Activated B cell treated with CpG ODN at 0.5 μM for 24 hours (primary cell): ENCODE measurements around the gene CRACR2A. TPM values are rescaled to one million over a fixed set of nuclear protein-coding genes. Genes with fewer than 3 reads are reported as not detected.

ENCODE experiments used
- ATAC-seq: fragments of 200-7000 bp; cut with Tn5 transposase; one replicate; pipeline ENCODE4 v1.10.0; 2021; ENCODE audit warnings: low read depth, mild to moderate bottlenecking, moderate library complexity
- CTCF ChIA-PET: fragments of 350-600 bp; sonication (Branson Sonifier 250); formaldehyde crosslinking; loops from one replicate; lab custom pipeline; 2021; ENCODE audit warnings: antibody characterized with exemption; lab: Charles Lee
- POLR2A ChIA-PET: fragments of 350-600 bp; sonication (Branson Sonifier 250); formaldehyde crosslinking; loops from one replicate; lab custom pipeline; 2021; ENCODE audit warnings: antibody characterized with exemption; lab: Charles Lee
- DNase-seq: peaks from one replicate; pipeline ENCODE4 v3.0.0; 2022
- H3K27ac Mint-ChIP-seq: one replicate; pipeline ENCODE4 v1.8.0; 2020; ENCODE audit warnings: mixed read lengths
- H3K27me3 Mint-ChIP-seq: one replicate; pipeline ENCODE4 v1.8.0; 2021; ENCODE audit warnings: mixed read lengths
- H3K36me3 Mint-ChIP-seq: one replicate; pipeline ENCODE4 v1.8.0; 2021; ENCODE audit warnings: low read depth, mixed read lengths
- H3K4me1 Mint-ChIP-seq: one replicate; pipeline ENCODE4 v1.8.0; 2021; ENCODE audit warnings: mixed read lengths
- H3K4me3 Mint-ChIP-seq: one replicate; pipeline ENCODE4 v1.8.0; 2020; ENCODE audit warnings: mild to moderate bottlenecking, mixed read lengths
- H3K9me3 Mint-ChIP-seq: one replicate; pipeline ENCODE4 v1.8.0; 2020; ENCODE audit warnings: mixed read lengths
- intact Hi-C: fragments of 100-400 bp; cut with micrococcal nuclease; formaldehyde crosslinking; loops from one replicate; pipeline ENCODE4 v1.15.1; 2024
- total RNA-seq: library from RNA; stranded (reverse); gene quantifications from 2 replicates; pipeline ENCODE4 v1.2.3, GENCODE V29; 2022
- TF ChIP-seq, protein P1 (sequence below): fragments of 200-600 bp; IDR thresholded peaks from one replicate; pipeline ENCODE4 v1.8.0; 2022; ENCODE audit warnings: antibody characterized with exemption, mild to moderate bottlenecking

Gene CRACR2A
- total RNA-seq, 1 donor from 2014 or later, result 25.8 TPM

DNA sequence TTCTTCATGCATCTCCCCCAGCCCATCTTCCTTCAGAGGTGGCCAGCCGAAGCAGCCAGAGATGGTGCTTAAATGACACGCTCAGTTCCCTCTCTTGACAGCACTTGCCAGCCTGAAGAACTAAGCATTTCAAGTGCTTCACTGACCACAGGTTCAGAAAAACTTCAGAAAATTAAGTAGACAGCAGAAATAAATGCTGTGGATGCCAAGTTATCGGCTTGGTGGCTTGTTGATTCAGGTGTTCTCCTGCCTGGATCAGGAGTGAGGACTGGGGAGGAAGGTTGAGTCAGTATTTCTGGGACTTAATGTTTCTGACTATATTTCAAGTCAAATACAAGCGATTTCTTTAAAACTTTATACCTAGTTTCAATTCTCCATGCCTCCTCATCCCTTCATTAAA is 58.2 kb downstream of the CRACR2A start:
- Mint-ChIP-seq H3K4me3 (no peak overlapping the region), H3K27me3 (no peaks in the 10 kb centered on the region), H3K36me3 (peaks cover 68% of the 10 kb centered on the region), H3K27ac (no peak overlapping the region), H3K4me1 (no peaks in the 10 kb centered on the region), H3K9me3 (peaks cover 5% of the 10 kb centered on the region)
- ChIA-PET CTCF (no interaction called here), POLR2A (no interaction called here)
- intact Hi-C loops, result no loop called here
- DNase-seq (no peak), ATAC-seq (no peak)
- TF ChIP-seq, protein P1, sequence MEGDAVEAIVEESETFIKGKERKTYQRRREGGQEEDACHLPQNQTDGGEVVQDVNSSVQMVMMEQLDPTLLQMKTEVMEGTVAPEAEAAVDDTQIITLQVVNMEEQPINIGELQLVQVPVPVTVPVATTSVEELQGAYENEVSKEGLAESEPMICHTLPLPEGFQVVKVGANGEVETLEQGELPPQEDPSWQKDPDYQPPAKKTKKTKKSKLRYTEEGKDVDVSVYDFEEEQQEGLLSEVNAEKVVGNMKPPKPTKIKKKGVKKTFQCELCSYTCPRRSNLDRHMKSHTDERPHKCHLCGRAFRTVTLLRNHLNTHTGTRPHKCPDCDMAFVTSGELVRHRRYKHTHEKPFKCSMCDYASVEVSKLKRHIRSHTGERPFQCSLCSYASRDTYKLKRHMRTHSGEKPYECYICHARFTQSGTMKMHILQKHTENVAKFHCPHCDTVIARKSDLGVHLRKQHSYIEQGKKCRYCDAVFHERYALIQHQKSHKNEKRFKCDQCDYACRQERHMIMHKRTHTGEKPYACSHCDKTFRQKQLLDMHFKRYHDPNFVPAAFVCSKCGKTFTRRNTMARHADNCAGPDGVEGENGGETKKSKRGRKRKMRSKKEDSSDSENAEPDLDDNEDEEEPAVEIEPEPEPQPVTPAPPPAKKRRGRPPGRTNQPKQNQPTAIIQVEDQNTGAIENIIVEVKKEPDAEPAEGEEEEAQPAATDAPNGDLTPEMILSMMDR, result no peak

DNA sequence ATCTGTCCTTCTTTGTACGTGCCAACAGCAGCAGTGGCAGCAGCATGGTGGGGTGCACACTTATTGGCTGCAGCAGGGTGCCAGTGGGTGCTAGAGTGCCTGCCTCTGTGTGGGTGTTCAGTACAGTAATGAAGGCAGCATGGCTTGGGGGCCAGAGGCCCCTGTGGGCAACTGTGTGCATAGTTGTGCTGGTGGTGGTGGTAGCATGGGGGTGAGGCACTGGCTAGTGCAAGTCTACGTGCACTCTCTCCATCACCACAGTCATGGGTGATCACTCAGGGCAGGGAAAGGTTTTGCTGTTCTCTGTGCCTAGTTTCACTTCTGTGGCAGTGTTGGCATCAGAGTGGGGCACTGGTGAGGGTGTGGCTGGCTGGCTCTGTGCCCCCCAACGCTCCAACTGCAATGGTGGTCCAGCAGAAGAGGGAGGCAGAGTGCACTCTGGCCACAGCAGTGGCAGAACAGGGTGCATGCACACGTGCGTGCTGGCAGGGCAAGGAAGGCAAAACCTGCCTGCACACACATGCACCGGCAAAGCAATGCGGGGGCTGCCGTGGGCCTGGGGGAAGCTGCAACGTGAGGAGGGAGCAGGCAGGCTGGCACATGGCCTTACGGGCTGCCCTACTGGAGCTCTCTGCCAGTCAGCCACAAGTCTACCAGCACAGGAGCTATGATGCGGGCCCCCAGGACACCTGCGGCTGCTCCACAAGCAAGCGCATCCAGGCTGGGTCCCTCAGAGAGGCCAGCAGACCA is 60.1 kb downstream of the CRACR2A start:
- TF ChIP-seq, protein P1, result no peak
- peaks cover 69% of the 10 kb centered on the region for H3K36me3 Mint-ChIP-seq
- no peak overlapping the region for H3K27ac Mint-ChIP-seq
- intact Hi-C loops, result no loop called here
- CTCF ChIA-PET, result no interaction called here
- no peaks in the 10 kb centered on the region for H3K4me1 Mint-ChIP-seq
- peaks cover 5% of the 10 kb centered on the region for H3K9me3 Mint-ChIP-seq
- H3K4me3 Mint-ChIP-seq, result no peak overlapping the region
- ATAC-seq (no peak), DNase-seq (no peak)
- POLR2A ChIA-PET, result no interaction called here
- H3K27me3 Mint-ChIP-seq, result no peaks in the 10 kb centered on the region

DNA sequence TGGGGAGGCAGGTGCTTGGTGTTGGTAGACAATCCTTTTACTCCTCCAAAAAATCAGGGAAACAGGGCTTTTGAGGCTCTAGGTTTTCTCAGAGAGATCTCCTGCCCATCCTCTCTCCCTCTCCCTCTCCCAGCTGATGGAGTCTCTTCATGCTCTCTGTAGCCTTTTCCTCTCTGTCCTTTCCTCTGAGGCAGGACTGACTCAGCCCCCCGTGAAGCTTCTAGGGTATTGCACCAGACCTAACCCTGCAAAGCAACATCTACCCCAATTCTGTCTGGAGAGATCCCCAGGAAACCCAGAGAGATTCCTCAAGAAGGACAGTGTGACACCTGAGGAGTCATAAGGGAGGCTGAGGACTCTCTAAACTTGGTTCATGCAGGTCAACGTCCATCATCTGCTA is 66.4 kb downstream of the CRACR2A start:
- POLR2A ChIA-PET, result no interaction called here
- peaks cover 5% of the 10 kb centered on the region for H3K9me3 Mint-ChIP-seq
- H3K36me3 Mint-ChIP-seq, result peaks cover 53% of the 10 kb centered on the region
- H3K27ac Mint-ChIP-seq, result no peak overlapping the region
- no peak for DNase-seq
- intact Hi-C loops, result no loop called here
- TF ChIP-seq, protein P1, result no peak
- H3K27me3 Mint-ChIP-seq, result no peaks in the 10 kb centered on the region
- no peak overlapping the region for H3K4me3 Mint-ChIP-seq
- no peaks in the 10 kb centered on the region for H3K4me1 Mint-ChIP-seq
- CTCF ChIA-PET, result no interaction called here
- no peak for ATAC-seq

DNA sequence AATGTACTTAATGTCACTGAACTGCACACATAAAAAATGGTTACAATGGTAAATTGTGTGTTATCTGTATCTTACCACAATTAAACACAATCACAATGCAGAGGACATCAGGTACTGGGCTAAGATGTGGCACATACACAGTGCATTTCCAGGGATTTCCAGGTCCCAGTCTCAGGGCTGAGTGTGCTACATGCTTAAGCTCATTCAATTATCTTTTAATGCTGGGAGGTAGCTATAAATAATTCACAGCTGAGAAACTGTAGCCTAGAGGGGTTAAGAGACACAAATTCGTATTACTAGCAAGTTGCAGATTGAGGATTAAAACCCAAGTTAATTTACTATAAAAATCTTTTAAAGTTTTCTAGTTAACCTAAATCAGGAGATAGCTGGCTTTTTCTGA is 67.1 kb downstream of the CRACR2A start:
- POLR2A ChIA-PET, result no interaction called here
- Mint-ChIP-seq H3K4me1 (no peaks in the 10 kb centered on the region), H3K9me3 (peaks cover 5% of the 10 kb centered on the region), H3K4me3 (no peak overlapping the region), H3K27ac (no peak overlapping the region), H3K36me3 (peaks cover 58% of the 10 kb centered on the region), H3K27me3 (no peaks in the 10 kb centered on the region)
- CTCF ChIA-PET, result no interaction called here
- TF ChIP-seq, protein P1, result no peak
- DNase-seq (no peak), ATAC-seq (no peak)
- intact Hi-C loops, result no loop called here

DNA sequence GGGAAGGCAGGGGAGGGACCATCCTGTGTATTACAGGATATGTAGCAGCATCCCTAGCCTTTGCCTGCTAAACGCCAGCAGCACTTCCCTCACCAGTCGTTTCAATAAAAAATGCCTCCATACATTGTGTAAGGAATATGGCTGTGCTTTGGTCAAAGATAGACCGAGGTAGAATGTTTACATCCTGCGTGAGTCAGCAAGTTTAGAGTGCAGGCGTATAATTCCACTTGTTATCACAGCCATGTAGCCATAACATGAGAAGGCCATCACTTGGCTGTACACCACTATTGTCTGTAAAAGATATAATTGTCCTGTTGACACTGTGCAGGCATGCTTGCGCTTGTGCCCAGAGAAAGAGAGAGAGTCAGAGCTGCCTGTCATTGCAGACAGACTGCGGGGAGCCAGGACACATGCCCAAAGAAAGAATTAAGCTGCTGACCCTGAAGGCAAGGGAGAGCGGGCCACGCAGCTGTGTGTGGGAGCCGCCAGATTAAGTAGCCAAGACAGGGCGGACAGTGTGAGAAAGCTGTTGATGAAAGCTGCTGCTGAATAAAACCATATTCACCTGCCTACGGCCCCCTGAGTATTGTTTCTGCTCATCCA is 68.4 kb downstream of the CRACR2A start:
- no peaks in the 10 kb centered on the region for H3K27me3 Mint-ChIP-seq
- peaks cover 56% of the 10 kb centered on the region for H3K36me3 Mint-ChIP-seq
- ChIA-PET POLR2A (no interaction called here), CTCF (no interaction called here)
- H3K9me3 Mint-ChIP-seq, result no peaks in the 10 kb centered on the region
- no peak overlapping the region for H3K4me3 Mint-ChIP-seq
- intact Hi-C loops, result no loop called here
- no peak for ATAC-seq
- TF ChIP-seq, protein P1, result no peak
- no peaks in the 10 kb centered on the region for H3K4me1 Mint-ChIP-seq
- H3K27ac Mint-ChIP-seq, result no peak overlapping the region
- no peak for DNase-seq
